Dendritic cell treated with granulocyte-macrophage colony-stimulating factor and Interleukin-4, amounts not matched to agents 40 ng/mL and 50 ng/mL, for 4 days (primary cell): ENCODE measurements around the gene LRRC74B.

Experiments used
- H3K27ac Mint-ChIP-seq: one replicate; pipeline ENCODE4 v1.8.0; 2022; ENCODE audit warnings: mild to moderate bottlenecking, mixed read lengths
- H3K27me3 Mint-ChIP-seq: one replicate; pipeline ENCODE4 v1.8.0; 2022; ENCODE audit warnings: mild to moderate bottlenecking, mixed read lengths
- H3K36me3 Mint-ChIP-seq: one replicate; pipeline ENCODE4 v1.8.0; 2022; ENCODE audit warnings: low read depth, mixed read lengths
- H3K4me1 Mint-ChIP-seq: one replicate; pipeline ENCODE4 v1.8.0; 2022; ENCODE audit warnings: low read depth, mixed read lengths
- H3K4me3 Mint-ChIP-seq: one replicate; pipeline ENCODE4 v1.8.0; 2022; ENCODE audit warnings: mild to moderate bottlenecking, moderate library complexity, mixed read lengths
- H3K9me3 Mint-ChIP-seq: one replicate; pipeline ENCODE4 v1.8.0; 2022; ENCODE audit warnings: mixed read lengths
- intact Hi-C: fragments of 100-400 bp; cut with micrococcal nuclease; formaldehyde crosslinking; loops from one replicate; pipeline ENCODE4 v1.15.0; 2022

The LRRC74B gene

GRCh38 chr22:21100149-21101032 is 54.6 kb downstream of the LRRC74B start:
- H3K36me3 Mint-ChIP-seq = no peaks in the 10 kb centered on the region
- no peak overlapping the region for H3K4me3 Mint-ChIP-seq
- peaks cover 24% of the 10 kb centered on the region for H3K27me3 Mint-ChIP-seq
- no peak overlapping the region for H3K27ac Mint-ChIP-seq
- intact Hi-C loops = no loop called here
- peaks cover 8% of the 10 kb centered on the region for H3K4me1 Mint-ChIP-seq
- no peaks in the 10 kb centered on the region for H3K9me3 Mint-ChIP-seq

- intact Hi-C loops = no loop called here
- H3K9me3 Mint-ChIP-seq = no peaks in the 10 kb centered on the region
- H3K27me3 Mint-ChIP-seq = peaks cover 22% of the 10 kb centered on the region
- no peak overlapping the region for H3K27ac Mint-ChIP-seq
- no peaks in the 10 kb centered on the region for H3K36me3 Mint-ChIP-seq
- H3K4me1 Mint-ChIP-seq = peaks cover 8% of the 10 kb centered on the region
- H3K4me3 Mint-ChIP-seq = no peak overlapping the region
These were observed 56.3 kb downstream of the LRRC74B start for GRCh38 chr22:21101877-21102638.

- Mint-ChIP-seq H3K27ac (no peak overlapping the region), H3K27me3 (peaks cover 22% of the 10 kb centered on the region), H3K4me1 (peaks cover 8% of the 10 kb centered on the region), H3K36me3 (no peaks in the 10 kb centered on the region), H3K4me3 (no peak overlapping the region), H3K9me3 (no peaks in the 10 kb centered on the region)
- intact Hi-C loops = no loop called here
These were observed 57.0 kb downstream of the LRRC74B start for GRCh38 chr22:21102659-21103267.

- no peak overlapping the region for H3K27ac Mint-ChIP-seq
- H3K4me3 Mint-ChIP-seq = no peak overlapping the region
- H3K27me3 Mint-ChIP-seq = peaks cover 22% of the 10 kb centered on the region
- no peaks in the 10 kb centered on the region for H3K36me3 Mint-ChIP-seq
- H3K9me3 Mint-ChIP-seq = no peaks in the 10 kb centered on the region
- H3K4me1 Mint-ChIP-seq = peaks cover 8% of the 10 kb centered on the region
- intact Hi-C loops = no loop called here
These were observed 57.9 kb downstream of the LRRC74B start for GRCh38 chr22:21103633-21104032.

- peaks cover 22% of the 10 kb centered on the region for H3K27me3 Mint-ChIP-seq
- no peaks in the 10 kb centered on the region for H3K9me3 Mint-ChIP-seq
- H3K36me3 Mint-ChIP-seq = no peaks in the 10 kb centered on the region
- no peak overlapping the region for H3K4me3 Mint-ChIP-seq
- peaks cover 8% of the 10 kb centered on the region for H3K4me1 Mint-ChIP-seq
- H3K27ac Mint-ChIP-seq = no peak overlapping the region
- intact Hi-C loops = no loop called here
These were observed 58.5 kb downstream of the LRRC74B start for GRCh38 chr22:21104126-21104691.

- H3K27me3 Mint-ChIP-seq = peaks cover 21% of the 10 kb centered on the region
- H3K27ac Mint-ChIP-seq = no peak overlapping the region
- H3K9me3 Mint-ChIP-seq = no peaks in the 10 kb centered on the region
- no peaks in the 10 kb centered on the region for H3K36me3 Mint-ChIP-seq
- no peak overlapping the region for H3K4me3 Mint-ChIP-seq
- intact Hi-C loops = no loop called here
- H3K4me1 Mint-ChIP-seq = peaks cover 8% of the 10 kb centered on the region
These were observed 59.5 kb downstream of the LRRC74B start for GRCh38 chr22:21105294-21105693.

GRCh38 chr22:21106000-21106399 is 60.3 kb downstream of the LRRC74B start:
- intact Hi-C loops = no loop called here
- H3K9me3 Mint-ChIP-seq = no peaks in the 10 kb centered on the region
- no peaks in the 10 kb centered on the region for H3K36me3 Mint-ChIP-seq
- peaks cover 8% of the 10 kb centered on the region for H3K4me1 Mint-ChIP-seq
- H3K27me3 Mint-ChIP-seq = peaks cover 21% of the 10 kb centered on the region
- H3K4me3 Mint-ChIP-seq = no peak overlapping the region
- H3K27ac Mint-ChIP-seq = no peak overlapping the region

GRCh38 chr22:21108379-21109115 is 62.8 kb downstream of the LRRC74B start:
- no peak overlapping the region for H3K27ac Mint-ChIP-seq
- no peaks in the 10 kb centered on the region for H3K9me3 Mint-ChIP-seq
- H3K36me3 Mint-ChIP-seq = no peaks in the 10 kb centered on the region
- H3K27me3 Mint-ChIP-seq = peaks cover 7% of the 10 kb centered on the region
- no peaks in the 10 kb centered on the region for H3K4me1 Mint-ChIP-seq
- intact Hi-C loops = no loop called here
- no peak overlapping the region for H3K4me3 Mint-ChIP-seq
